Neuronal stem cell (in vitro differentiated cells): Measurements from ENCODE around the gene PSTPIP1.

Source experiments
- DNase-seq: peaks from one replicate; pipeline ENCODE4 v3.0.0-alpha.2; 2013; ENCODE audit warnings: low spot score
- H2AFZ ChIP-seq: one replicate; pipeline ENCODE4 v1.6.1; 2013; ENCODE audit warnings: mild to moderate bottlenecking, low read length, inconsistent platforms
- H2AK5ac ChIP-seq: 2 replicates; pipeline ENCODE4 v1.6.1; 2013; ENCODE audit warnings: low read depth, mild to moderate bottlenecking, inconsistent platforms, low read length, moderate library complexity, mixed read lengths
- H2BK120ac ChIP-seq: 2 replicates; pipeline ENCODE4 v1.6.1; 2013; ENCODE audit warnings: low read depth, mild to moderate bottlenecking, inconsistent platforms, low read length, moderate library complexity, mixed read lengths
- H2BK12ac ChIP-seq: one replicate; pipeline ENCODE4 v1.6.1; 2013; ENCODE audit warnings: low read length, inconsistent platforms
- H2BK15ac ChIP-seq: 2 replicates; pipeline ENCODE4 v1.6.1; 2013; ENCODE audit warnings: mild to moderate bottlenecking, low read length, inconsistent platforms, mixed read lengths
- H2BK5ac ChIP-seq: one replicate; pipeline ENCODE4 v1.6.1; 2013; ENCODE audit warnings: inconsistent platforms, mild to moderate bottlenecking, low read length, moderate library complexity
- H3K14ac ChIP-seq: one replicate; pipeline ENCODE4 v1.6.1; 2013; ENCODE audit warnings: low read length, inconsistent platforms
- H3K18ac ChIP-seq: 2 replicates; pipeline ENCODE4 v1.6.1; 2013; ENCODE audit warnings: low read length, inconsistent platforms
- H3K23ac ChIP-seq: 2 replicates; pipeline ENCODE4 v1.6.1; 2013; ENCODE audit warnings: low read depth, mild to moderate bottlenecking, mixed read lengths, low read length, inconsistent platforms; ENCODE audit not compliant: poor library complexity
- H3K27ac ChIP-seq: replicated peaks from 3 replicates; pipeline ENCODE4 v1.5.1; 2013; ENCODE audit warnings: low read length, inconsistent platforms
- H3K27me3 ChIP-seq, 3 experiments: 2 replicates each; pipeline ENCODE4 v1.6.1; 2013; ENCODE audit warnings: low read length in 3 of 3, mild to moderate bottlenecking in 2 of 3, inconsistent platforms in 1 of 3, low read depth in 1 of 3, mixed read lengths in 1 of 3, moderate library complexity in 1 of 3; ENCODE audit not compliant: control insufficient read depth in 3 of 3, insufficient read depth in 3 of 3
- H3K36me3 ChIP-seq, 2 donors: replicated peaks in 1 of 2; 2 replicates each; pipeline ENCODE4 v1.6.1; 2013; ENCODE audit warnings: low read length in 2 of 2; ENCODE audit not compliant: control insufficient read depth in 2 of 2, insufficient read depth in 2 of 2
- H3K4ac ChIP-seq: 2 replicates; pipeline ENCODE4 v1.6.1; 2013; ENCODE audit warnings: inconsistent platforms, mild to moderate bottlenecking, low read length, moderate library complexity
- H3K4me1 ChIP-seq, 2 donors: 1 replicate in 1 of 2; 2 replicates in 1 of 2; pipeline ENCODE4 v1.6.1; 2013; ENCODE audit warnings: low read length in 2 of 2, low read depth in 1 of 2; ENCODE audit not compliant: control insufficient read depth in 2 of 2, insufficient read depth in 1 of 2
- H3K4me2 ChIP-seq: one replicate; pipeline ENCODE4 v1.6.1; 2013; ENCODE audit warnings: mild to moderate bottlenecking, low read length, inconsistent platforms; ENCODE audit not compliant: insufficient read depth, poor library complexity, severe bottlenecking
- H3K4me3 ChIP-seq, 2 donors: 2 replicates each; pipeline ENCODE4 v1.5.1; 2013; ENCODE audit warnings: low read length in 2 of 2, mild to moderate bottlenecking in 2 of 2, inconsistent platforms in 1 of 2, moderate library complexity in 1 of 2
- H3K79me1 ChIP-seq: one replicate; pipeline ENCODE4 v1.6.1; 2013; ENCODE audit warnings: low read depth, mild to moderate bottlenecking, inconsistent platforms, low read length, moderate library complexity
- H3K9ac ChIP-seq: one replicate; pipeline ENCODE4 v1.6.1; 2013; ENCODE audit warnings: mild to moderate bottlenecking, low read depth, low read length, inconsistent platforms; ENCODE audit not compliant: poor library complexity
- H3K9me3 ChIP-seq, 2 donors: replicated peaks in 1 of 2; 2 replicates each; pipeline versions ENCODE3 to v1.6.1; 2013; ENCODE audit warnings: low read length in 2 of 2, mild to moderate bottlenecking in 2 of 2, inconsistent platforms in 1 of 2, low read depth in 1 of 2, mixed read lengths in 1 of 2, moderate library complexity in 1 of 2; ENCODE audit not compliant: control insufficient read depth in 2 of 2, insufficient read depth in 1 of 2
- H4K8ac ChIP-seq: one replicate; pipeline ENCODE4 v1.6.1; 2013; ENCODE audit warnings: low read depth, mild to moderate bottlenecking, inconsistent platforms, low read length, moderate library complexity
- H4K91ac ChIP-seq: one replicate; pipeline ENCODE4 v1.6.1; 2013; ENCODE audit warnings: low read length, low read depth, mild to moderate bottlenecking, inconsistent platforms; ENCODE audit not compliant: poor library complexity
- WGBS, 2 donors: extraction: QIAGEN DNeasy Blood & Tissue Kit; methylation state at CpG; one replicate each; pipeline ENCODE4 v1.1.7; 2013; ENCODE audit warnings: missing lambda C conversion rate in 2 of 2, mixed read lengths in 1 of 2; ENCODE audit not compliant: insufficient read length in 2 of 2, insufficient replicate concordance in 1 of 2; ENCODE audit errors: extremely low coverage in 2 of 2; 5-methylcytosine and 5-hydroxymethylcytosine counted together

PSTPIP1 gene

DNA sequence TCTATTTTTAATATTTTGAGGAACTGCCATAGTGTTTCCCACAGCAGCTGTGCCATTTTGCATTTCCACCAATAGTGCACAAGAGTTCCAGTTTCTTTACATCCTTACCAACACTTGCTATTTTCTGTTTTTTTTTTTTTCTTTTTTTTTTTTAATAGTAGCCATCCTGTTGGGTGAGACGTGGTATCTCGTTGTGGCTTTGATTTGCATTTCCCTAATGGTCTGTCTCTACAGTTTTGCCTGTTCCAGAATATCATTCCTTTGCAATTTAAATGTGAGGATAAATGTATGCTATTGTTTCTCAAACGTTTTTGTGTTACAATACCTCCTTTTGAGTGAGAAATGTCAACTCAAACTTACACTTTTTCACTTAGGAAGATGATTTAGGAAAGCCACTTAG lies 41.0 kb upstream of the PSTPIP1 start:
- Histone ChIP-seq H4K91ac (no peak overlapping the region), H2BK15ac (no peak overlapping the region), H3K14ac (no peak overlapping the region), H3K18ac (no peak overlapping the region), H4K8ac (no peak overlapping the region), H2BK120ac (no peak overlapping the region), H3K36me3 (peaks cover 6 to 33% of the 10 kb centered on the region in 2 donors), H3K9ac (no peak overlapping the region), H2BK12ac (no peak overlapping the region), H3K4ac (no peak overlapping the region), H2BK5ac (no peak overlapping the region), H3K23ac (no peak overlapping the region), H3K79me1 (no peaks in the 10 kb centered on the region), H2AFZ (no peak overlapping the region), H3K4me3 (no peak overlapping the region), H2AK5ac (no peak overlapping the region), H3K4me2 (no peak overlapping the region), H3K27ac (no peak overlapping the region), H3K4me1 (no peaks in the 10 kb centered on the region), H3K9me3 (no peaks in the 10 kb centered on the region), H3K27me3 (no peaks in the 10 kb centered on the region)
- no peak for DNase-seq
- WGBS, 2 donors = no CpG with 5 or more reads among the region's 3 CpGs

DNA sequence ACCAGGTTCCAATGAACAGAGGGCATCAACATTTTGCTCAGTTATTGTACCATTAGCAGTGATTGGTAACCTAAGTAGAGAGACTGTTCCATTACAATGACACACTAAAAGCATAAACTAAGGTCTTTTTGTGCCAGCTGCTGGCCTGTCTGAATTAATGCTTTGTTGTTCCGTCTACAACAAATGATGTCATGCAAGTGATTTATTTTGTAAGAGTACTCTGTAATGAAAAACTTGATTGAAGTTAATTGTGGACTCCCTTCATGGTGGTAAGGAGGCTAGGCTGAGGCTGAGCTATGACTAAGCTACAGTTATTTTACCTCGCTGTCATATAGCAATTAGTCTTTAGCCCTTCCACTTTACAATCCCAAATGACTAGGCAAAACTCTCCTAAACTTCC lies 40.2 kb upstream of the PSTPIP1 start:
- Histone ChIP-seq H2BK120ac (no peak overlapping the region), H3K4ac (no peak overlapping the region), H3K4me1 (no peaks in the 10 kb centered on the region), H4K91ac (no peak overlapping the region), H2AK5ac (no peak overlapping the region), H2BK5ac (no peak overlapping the region), H3K23ac (no peak overlapping the region), H3K36me3 (peaks cover 5 to 25% of the 10 kb centered on the region in 2 donors), H2BK12ac (no peak overlapping the region), H3K27me3 (no peaks in the 10 kb centered on the region), H3K4me2 (no peak overlapping the region), H4K8ac (no peak overlapping the region), H3K4me3 (no peak overlapping the region), H3K27ac (no peak overlapping the region), H2BK15ac (no peak overlapping the region), H3K9me3 (no peaks in the 10 kb centered on the region), H3K18ac (no peak overlapping the region), H3K14ac (no peak overlapping the region), H3K79me1 (no peaks in the 10 kb centered on the region), H2AFZ (no peak overlapping the region), H3K9ac (no peak overlapping the region)
- WGBS, 2 donors = no CpG with 5 or more reads among the region's 2 CpGs
- no peak for DNase-seq

GRCh38 chr15:76961268-76962011 lies 33.5 kb upstream of the PSTPIP1 start:
- no peak overlapping the region for H3K4me3 ChIP-seq
- no peaks in the 10 kb centered on the region for H3K4me1 ChIP-seq
- H3K18ac ChIP-seq = no peak overlapping the region
- no peak overlapping the region for H3K23ac ChIP-seq
- H3K27me3 ChIP-seq = peaks cover 0 to 24% (median 0%) of the 10 kb centered on the region in 3 experiments
- no peak overlapping the region for H4K91ac ChIP-seq
- peaks cover 0 to 2% of the 10 kb centered on the region in 2 donors for H3K9me3 ChIP-seq
- H3K4ac ChIP-seq = no peak overlapping the region
- H2AK5ac ChIP-seq = no peak overlapping the region
- H3K36me3 ChIP-seq = no peaks in the 10 kb centered on the region
- H2AFZ ChIP-seq = peak overlapping the region; percentile 58
- H3K79me1 ChIP-seq = no peaks in the 10 kb centered on the region
- no peak overlapping the region for H2BK5ac ChIP-seq
- H3K14ac ChIP-seq = no peak overlapping the region
- no peak overlapping the region for H3K9ac ChIP-seq
- WGBS, 2 donors = no CpG with 5 or more reads among the region's 6 CpGs
- H2BK120ac ChIP-seq = no peak overlapping the region
- no peak overlapping the region for H2BK12ac ChIP-seq
- H4K8ac ChIP-seq = no peak overlapping the region
- no peak overlapping the region for H2BK15ac ChIP-seq
- no peak for DNase-seq
- no peak overlapping the region for H3K4me2 ChIP-seq
- H3K27ac ChIP-seq = no peak overlapping the region

DNA sequence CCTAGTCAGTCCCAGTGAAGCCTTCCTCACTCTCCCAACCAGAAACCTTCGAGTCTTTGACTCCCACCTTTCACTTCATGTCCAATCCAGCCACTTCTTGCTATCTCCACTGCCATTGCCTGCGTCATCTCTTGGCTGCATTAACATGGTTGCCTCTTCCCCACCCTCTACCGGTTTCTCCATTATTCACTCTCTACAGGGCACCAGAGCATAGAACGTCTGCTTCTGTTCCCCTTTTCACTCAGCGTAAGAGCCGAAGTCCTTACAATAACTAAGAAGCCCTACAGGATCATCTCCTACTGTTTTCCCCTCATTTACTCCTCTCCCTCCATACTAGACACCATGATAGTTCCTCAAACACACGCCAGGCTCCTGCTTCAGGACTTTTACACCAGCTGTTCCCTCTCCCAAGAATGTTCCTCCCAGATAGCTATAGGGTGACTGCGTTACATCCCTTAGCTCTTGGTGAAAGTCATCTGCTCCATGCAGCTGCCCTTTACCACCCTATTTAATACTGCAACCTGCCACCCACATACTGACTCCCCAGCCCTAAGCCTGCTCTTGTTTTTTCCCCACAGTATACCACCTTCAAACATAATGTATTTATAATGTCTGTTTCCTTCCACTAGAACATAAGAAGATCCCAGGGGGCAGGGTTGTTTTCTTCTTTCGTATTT lies 32.5 kb upstream of the PSTPIP1 start:
- Histone ChIP-seq H3K14ac (no peak overlapping the region), H3K27me3 (peaks cover 0 to 28% (median 0%) of the 10 kb centered on the region in 3 experiments), H3K4ac (no peak overlapping the region), H2AFZ (peak overlapping the region; percentile 35), H3K4me2 (no peak overlapping the region), H3K4me3 (no peak overlapping the region), H3K4me1 (peaks cover 0 to 2% of the 10 kb centered on the region in 2 donors), H2BK5ac (no peak overlapping the region), H3K9ac (no peak overlapping the region), H3K9me3 (peaks cover 0 to 2% of the 10 kb centered on the region in 2 donors), H2BK12ac (no peak overlapping the region), H3K23ac (no peak overlapping the region), H3K27ac (no peak overlapping the region), H2BK120ac (no peak overlapping the region), H2BK15ac (no peak overlapping the region), H2AK5ac (no peak overlapping the region), H3K36me3 (no peaks in the 10 kb centered on the region), H3K79me1 (no peaks in the 10 kb centered on the region), H3K18ac (no peak overlapping the region), H4K91ac (no peak overlapping the region), H4K8ac (no peak overlapping the region)
- WGBS, 2 donors = no CpG with 5 or more reads among the region's 9 CpGs
- no peak for DNase-seq
